HepG2 (cell line): ENCODE results near the gene PTGER3. TPM values are rescaled to one million over a fixed set of nuclear protein-coding genes. Genes with fewer than 3 reads are reported as not detected.
"Not testable (repeated sequence)": the region's sequence is repeated elsewhere in the genome, so short reads cannot be mapped to it uniquely, and the experiment has no call there.

Experiments used
- ATAC-seq: fragments of 200-7000 bp; cut with Tn5 transposase; 3 replicates; pipeline ENCODE4 v1.9.1; 2020; ENCODE audit warnings: mild to moderate bottlenecking, moderate library complexity
- BruUV-seq: library from RNA; stranded (reverse); fragments of 400-500 nt; replicated peaks from 2 replicates; lab custom pipeline; 2021; lab: Mats Ljungman, UMichigan
- CTCF ChIA-PET: fragments of 300-600 bp; formaldehyde crosslinking; extraction: SDS; loops from one replicate; lab custom pipeline; 2021; ENCODE audit warnings: low total read pairs, inconsistent platforms, low intra/inter-chr PET ratio; lab: Yijun Ruan, JAX
- POLR2A ChIA-PET: fragments of 350-600 bp; sonication (Branson Sonifier 250); formaldehyde crosslinking; loops from one replicate; lab custom pipeline; 2020; ENCODE audit warnings: antibody characterized with exemption, inconsistent platforms; lab: Yijun Ruan, JAX
- DNase-seq: peaks from one replicate; pipeline ENCODE4 v3.0.0-alpha.2; 2015; ENCODE audit warnings: low spot score
- FAIRE-seq: peaks from 3 replicates; lab custom pipeline; 2011; peaks lifted over from hg19 to GRCh38; lab: Jason Lieb, UNC
- H2AFZ ChIP-seq: one replicate; pipeline ENCODE4 v1.6.1; 2011; ENCODE audit warnings: low read length, inconsistent platforms
- H3K27ac ChIP-seq: fragments of 300-600 bp; 3 replicates; pipeline ENCODE4 v1.8.0; 2011; ENCODE audit warnings: mixed run types, mild to moderate bottlenecking, mixed read lengths, low read length, inconsistent platforms; ENCODE audit not compliant: insufficient read depth; ENCODE audit errors: extremely low read length
- H3K27me3 ChIP-seq, 2 experiments: fragments of 200-600 bp in 1 of 2; 2 replicates in 1 of 2; 3 replicates in 1 of 2; pipeline versions ENCODE4 v1.6.0 to v1.8.0; 2011; ENCODE audit warnings: low read length in 2 of 2, mild to moderate bottlenecking in 2 of 2, moderate library complexity in 2 of 2, inconsistent platforms in 1 of 2; ENCODE audit not compliant: insufficient read depth in 2 of 2, control insufficient read depth in 1 of 2
- H3K36me3 ChIP-seq, 2 experiments: fragments of 200-600 bp in 1 of 2; replicated peaks in 1 of 2; 2 replicates in 1 of 2; 3 replicates in 1 of 2; pipeline versions ENCODE4 v1.5.1 to v1.8.0; 2011; ENCODE audit warnings: low read length in 2 of 2, inconsistent platforms in 1 of 2; ENCODE audit not compliant: insufficient read depth in 2 of 2, control insufficient read depth in 1 of 2
- H3K4me1 ChIP-seq: 2 replicates; pipeline ENCODE4 v1.5.1; 2012; ENCODE audit warnings: low read length, inconsistent platforms; ENCODE audit not compliant: insufficient read depth
- H3K4me2 ChIP-seq: 2 replicates; pipeline ENCODE4 v1.6.0; 2011; ENCODE audit warnings: low read depth, low read length, inconsistent platforms
- H3K4me3 ChIP-seq, 3 experiments: fragments of 200-600 bp in 1 of 3; sonication (generic), shearing (Covaris generic) in 1 of 3; replicated peaks in 1 of 3; 2 replicates each; pipeline ENCODE4 v1.5.1; 2011 to 2016; ENCODE audit warnings: low read length in 3 of 3, inconsistent platforms in 2 of 3, low read depth in 2 of 3, mild to moderate bottlenecking in 2 of 3, control low read depth in 1 of 3, mixed read lengths in 1 of 3; ENCODE audit not compliant: insufficient read depth in 1 of 3
- H3K79me2 ChIP-seq: one replicate; pipeline ENCODE4 v1.6.1; 2011; ENCODE audit warnings: low read length, inconsistent platforms; ENCODE audit not compliant: insufficient read depth
- H3K9ac ChIP-seq: 2 replicates; pipeline ENCODE4 v1.6.0; 2011; ENCODE audit warnings: mild to moderate bottlenecking, low read depth, low read length, inconsistent platforms; ENCODE audit not compliant: insufficient read depth
- H3K9me3 ChIP-seq: 2 replicates; pipeline ENCODE4 v1.5.1; 2012; ENCODE audit warnings: mild to moderate bottlenecking, low read length
- H4K20me1 ChIP-seq: 2 replicates; pipeline ENCODE4 v1.6.0; 2011; ENCODE audit warnings: inconsistent platforms, mild to moderate bottlenecking, low read length, moderate library complexity; ENCODE audit not compliant: insufficient read depth
- CENPT ChIP-seq: sonication (generic); formaldehyde crosslinking; IDR thresholded peaks from 2 replicates; pipeline ENCODE4 v1.8.0; 2022; ENCODE audit warnings: low read depth, mild to moderate bottlenecking, moderate library complexity, missing genetic modification reagents
- SNAPC5 ChIP-seq: sonication (generic); formaldehyde crosslinking; IDR thresholded peaks from 2 replicates; pipeline ENCODE4 v1.8.1; 2023; ENCODE audit warnings: mild to moderate bottlenecking, missing genetic modification reagents, borderline replicate concordance
- ZBTB2 ChIP-seq: sonication (generic); formaldehyde crosslinking; IDR thresholded peaks from 2 replicates; pipeline ENCODE4 v1.8.0; 2022; ENCODE audit warnings: low read depth, missing genetic modification reagents
- ZNF597 ChIP-seq: sonication (generic); formaldehyde crosslinking; IDR thresholded peaks from 2 replicates; pipeline ENCODE4 v1.5.0; 2020; ENCODE audit warnings: missing genetic modification reagents
- WGBS: methylation state at CpG from one replicate; pipeline ENCODE4 v1.1.6; 2017; ENCODE audit warnings: low lambda C conversion rate; 5-methylcytosine and 5-hydroxymethylcytosine counted together
- in situ Hi-C: cut with HindIII; loops from 2 replicates; pipeline ENCODE4 v1.10.0; 2017; ENCODE audit warnings: low pct_unique_long_range_greater_than_20kb; ENCODE audit not compliant: extremely low pct_ligation_motif_present
- intact Hi-C: fragments of 100-400 bp; cut with micrococcal nuclease; formaldehyde crosslinking; loops from one replicate; pipeline ENCODE4 v1.10.0; 2022; ENCODE audit not compliant: unreplicated experiment
- polyA plus RNA-seq, 8 experiments: library from polyadenylated mRNA; depleted of rRNA in 3 of 8; stranded (reverse) in 7 of 8; unstranded in 1 of 8; fragments of >200 nt; fragmentation: Illumina TruSeq in 4 of 8; extraction: Trizol in 4 of 8; gene quantifications; 2 replicates each; pipeline versions ENCODE4 v1.2.1 to v1.2.3, GENCODE V29; 2011 to 2016; ENCODE audit warnings: low read depth in 4 of 8, missing spikeins in 1 of 8, mixed read lengths in 1 of 8; ENCODE audit not compliant: insufficient read depth in 1 of 8
- total RNA-seq, 5 experiments: library from RNA; depleted of rRNA; stranded (reverse); fragments of >200 nt; fragmentation: Illumina TruSeq; extraction: Trizol; gene quantifications; 2 replicates each; pipeline ENCODE4 v1.2.3, GENCODE V29; 2016; ENCODE audit warnings: low read depth in 1 of 5

The PTGER3 gene
- total and polyA plus RNA-seq, 2 of the 13 experiments (the other 11 are each of a cell fraction or from before 2014, with no cell fraction given) = 0.01 TPM; not detected in 1

- no peak for TF ChIP-seq ZBTB2
- TF ChIP-seq SNAPC5 (CRISPR knock-in tag) = no peak
- TF ChIP-seq CENPT = no peak
- no peak for TF ChIP-seq ZNF597 (CRISPR knock-in tag)
These were observed 106.1 kb downstream of the PTGER3 start (continued) for GRCh38 chr1:70941563-70941962.

- in situ Hi-C loops, H3K4me2 ChIP-seq, DNase-seq, FAIRE-seq, POLR2A ChIA-PET, H3K4me1 ChIP-seq, intact Hi-C loops, H3K9ac ChIP-seq, H3K27ac ChIP-seq, H3K79me2 ChIP-seq, H3K27me3 ChIP-seq, ATAC-seq, BruUV-seq, H3K4me3 ChIP-seq, H4K20me1 ChIP-seq, H2AFZ ChIP-seq, H3K36me3 ChIP-seq, CTCF ChIA-PET: not testable (repeated sequence)
- peaks cover 64% of the 10 kb centered on the region for H3K9me3 ChIP-seq
- WGBS = 0% methylated on average over 2 of the region's 2 CpGs
These were observed 107.2 kb downstream of the PTGER3 start for GRCh38 chr1:70940398-70940797.
